ENCODE measurements around the gene SPAG4.

SPAG4 gene

DNA sequence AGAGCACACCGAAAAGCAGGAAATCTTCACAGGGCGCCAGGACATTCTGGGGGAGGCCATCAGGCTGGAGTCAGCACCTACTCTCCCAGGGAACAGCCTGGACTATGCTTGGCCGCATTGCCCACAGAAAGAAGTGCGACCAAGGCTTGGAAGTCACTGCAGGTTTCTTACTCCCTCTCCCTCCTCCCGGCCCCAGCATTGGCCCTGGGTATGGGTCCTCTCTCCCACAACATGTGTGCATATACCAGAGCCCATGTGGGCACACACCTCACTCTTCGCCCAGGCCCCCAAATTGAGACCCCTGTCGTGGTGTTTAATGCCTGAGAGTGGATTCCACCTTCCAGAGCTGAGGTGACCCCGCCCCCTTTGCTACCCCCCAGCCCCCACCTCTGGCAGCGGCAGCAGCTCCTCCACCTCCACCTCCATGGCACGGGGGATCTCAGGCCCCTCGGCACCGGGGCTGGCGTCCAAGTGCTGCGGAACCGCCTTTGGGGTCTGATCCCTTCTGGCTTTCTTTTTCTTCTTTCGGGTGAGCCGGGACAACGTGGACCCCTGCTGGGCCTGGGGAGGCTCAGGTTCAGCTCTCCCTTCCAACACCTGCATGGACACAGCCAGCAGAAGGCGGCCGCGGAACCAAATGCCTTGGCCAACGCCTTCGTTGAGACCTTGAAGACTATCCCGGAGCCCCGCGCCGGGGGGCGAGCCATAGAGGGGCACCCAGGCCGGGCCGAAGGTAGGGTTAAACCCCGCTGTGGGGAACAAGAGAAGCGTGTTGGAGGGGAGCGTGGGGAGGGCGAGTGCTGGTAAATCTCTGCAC, 15.2 kb upstream of the SPAG4 start:
- no peak for DNase-seq

DNA sequence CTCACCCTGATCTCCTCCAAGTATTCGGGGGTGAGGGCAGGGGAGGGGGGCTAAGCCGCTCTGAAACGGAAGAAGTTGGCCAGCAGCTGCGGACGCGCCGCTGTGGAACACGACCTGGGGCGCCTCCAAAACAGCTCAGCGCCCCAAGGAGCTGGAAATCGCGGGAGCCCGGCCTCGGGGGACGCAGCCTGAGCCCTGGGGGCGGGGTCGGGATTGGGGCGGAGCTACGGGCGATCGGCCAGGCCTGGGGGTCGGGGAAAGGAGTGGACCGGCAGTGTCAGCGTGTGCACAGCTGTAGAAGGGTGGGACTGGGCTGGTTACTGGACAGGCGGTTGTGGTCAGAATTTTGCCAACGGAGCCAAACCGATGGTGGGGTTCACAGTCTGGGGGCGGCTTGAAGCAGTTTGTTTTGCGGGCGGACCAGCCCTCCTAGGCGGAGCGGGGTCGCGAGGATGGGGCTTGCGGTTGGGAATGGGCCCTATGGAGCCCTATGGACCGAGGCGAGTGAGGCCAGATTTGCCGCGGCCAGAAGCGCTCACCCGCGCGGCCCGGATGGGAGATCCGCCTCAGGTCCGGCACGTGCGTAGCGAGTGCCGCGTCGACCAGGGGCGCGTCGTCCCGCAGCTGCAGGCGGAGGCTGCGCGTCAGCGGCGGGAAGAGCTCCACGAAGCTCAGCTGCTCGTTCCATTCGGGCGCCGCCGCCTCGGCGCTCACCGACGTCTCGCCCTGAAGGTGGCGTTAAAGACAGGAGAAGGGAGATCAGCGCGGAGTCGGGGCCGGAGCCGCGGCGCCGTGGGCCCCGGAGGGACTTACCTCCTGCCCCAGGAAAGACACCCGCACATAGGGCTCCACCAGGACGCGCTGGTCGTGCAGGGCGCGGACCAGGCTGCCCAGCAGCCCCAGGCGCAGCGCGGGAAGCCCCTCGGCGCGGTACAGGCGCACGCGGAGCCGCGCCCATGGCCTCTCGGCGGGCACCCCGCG, 14.3 kb upstream of the SPAG4 start:
- peak; percentile 45 for DNase-seq

- DNase-seq: no peak
Observed at GRCh38 chr20:35601990-35602389, 13.6 kb upstream of the SPAG4 start.

- no peak for DNase-seq
Observed at GRCh38 chr20:35602851-35603495, 12.7 kb upstream of the SPAG4 start.

- no peak for DNase-seq
Observed at GRCh38 chr20:35603695-35604448, 11.8 kb upstream of the SPAG4 start.

DNA sequence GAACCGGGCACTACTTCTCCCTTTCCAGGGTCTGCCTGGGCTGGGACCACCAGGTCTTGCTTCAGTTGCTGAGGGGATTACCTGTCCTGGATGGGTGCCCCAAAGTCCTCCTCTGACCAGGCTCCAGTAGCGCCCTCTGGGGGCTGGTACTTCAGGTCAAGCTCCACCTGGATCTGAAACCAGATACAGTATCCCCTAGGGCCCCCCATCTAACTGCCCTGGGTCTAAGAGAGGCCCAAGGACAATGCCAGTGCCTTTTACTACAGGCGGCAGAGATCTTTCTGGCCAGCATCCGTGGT, 11.2 kb upstream of the SPAG4 start:
- DNase-seq: no peak

DNA sequence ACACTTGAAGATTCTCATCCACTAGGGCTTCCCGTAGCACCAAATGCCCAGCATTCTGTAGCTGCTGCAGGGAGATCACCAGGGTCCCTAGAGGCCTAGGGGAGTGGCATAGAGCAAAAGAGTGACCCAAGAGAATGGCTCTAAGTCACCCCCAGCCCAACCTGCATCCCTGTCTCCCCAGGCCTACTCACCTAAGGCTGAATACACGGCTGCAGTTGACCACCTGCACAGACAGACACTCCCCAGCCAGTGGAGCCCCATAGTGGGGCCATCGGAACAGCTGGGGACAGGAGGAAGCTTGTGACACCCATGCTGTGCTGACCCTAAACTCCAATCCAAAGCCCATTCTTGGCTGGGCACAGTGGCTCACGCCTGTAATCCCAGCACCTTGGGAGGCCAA, 9.5 kb upstream of the SPAG4 start:
- no peak for DNase-seq

DNA sequence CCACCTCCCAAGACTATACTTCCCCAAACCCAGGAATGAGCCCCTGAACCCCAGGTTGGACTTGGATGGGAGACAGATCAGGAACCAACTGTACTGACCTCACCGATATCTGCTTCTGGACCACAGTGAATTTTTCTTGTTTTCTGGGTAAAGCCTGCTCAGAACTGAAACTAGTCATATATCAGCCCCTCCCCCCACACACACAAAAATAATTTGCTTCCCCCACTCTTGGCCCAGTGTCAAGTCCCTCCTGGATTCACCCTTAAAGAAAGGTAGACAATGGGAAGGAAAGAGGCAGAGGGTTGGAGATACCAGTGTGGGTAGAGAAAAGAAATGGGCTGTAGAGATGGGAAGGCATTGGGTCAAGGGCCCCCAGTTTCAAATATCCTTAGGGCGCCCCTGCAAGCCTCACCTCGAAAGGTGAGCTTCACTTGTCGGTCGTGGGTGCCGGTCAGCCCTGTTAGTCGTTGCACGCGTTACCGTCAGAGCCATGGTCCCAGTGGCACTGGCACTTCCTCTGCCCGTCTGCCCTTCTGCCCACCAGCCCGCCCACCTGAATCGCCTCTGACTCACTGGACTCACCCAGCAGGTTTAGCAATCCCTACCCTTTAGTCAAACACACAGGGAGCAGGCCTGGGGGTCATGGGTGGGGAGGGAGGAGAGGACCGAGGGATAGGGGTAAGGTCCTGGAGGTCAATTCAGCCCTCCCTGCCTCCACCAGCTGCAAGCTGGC, 8.5 kb upstream of the SPAG4 start:
- DNase-seq: no peak

DNA sequence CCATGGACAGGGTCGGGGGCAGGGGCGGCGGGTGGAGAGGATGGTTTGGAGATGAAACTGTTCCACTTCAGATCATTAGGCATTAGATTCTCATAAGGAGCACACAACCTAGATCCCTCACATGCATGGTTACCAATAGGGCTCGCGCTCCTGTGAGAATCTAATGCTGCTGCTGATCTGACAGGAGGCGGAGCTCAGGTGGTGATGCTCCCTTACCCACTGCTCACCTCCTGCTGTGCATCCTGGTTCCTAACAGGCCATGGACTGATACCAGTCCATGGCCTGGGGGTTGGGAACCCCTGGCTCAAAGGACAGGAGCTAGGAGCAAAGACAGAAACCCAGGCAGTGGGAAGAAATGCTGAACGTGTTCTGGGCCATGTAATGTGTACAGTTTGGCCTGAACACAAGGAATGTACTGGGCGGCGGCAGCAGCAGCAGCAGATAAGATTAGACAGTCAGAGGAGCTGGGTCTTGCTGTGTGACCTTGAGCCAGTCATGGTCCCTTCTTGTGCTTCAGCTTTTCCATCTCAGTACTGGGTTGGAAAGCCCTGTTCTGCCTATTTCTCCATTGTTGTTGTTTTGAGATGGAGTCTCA, 4.7 kb upstream of the SPAG4 start:
- DNase-seq: no peak

GRCh38 chr20:35611482-35611881, 4.1 kb upstream of the SPAG4 start:
- DNase-seq: no peak

DNA sequence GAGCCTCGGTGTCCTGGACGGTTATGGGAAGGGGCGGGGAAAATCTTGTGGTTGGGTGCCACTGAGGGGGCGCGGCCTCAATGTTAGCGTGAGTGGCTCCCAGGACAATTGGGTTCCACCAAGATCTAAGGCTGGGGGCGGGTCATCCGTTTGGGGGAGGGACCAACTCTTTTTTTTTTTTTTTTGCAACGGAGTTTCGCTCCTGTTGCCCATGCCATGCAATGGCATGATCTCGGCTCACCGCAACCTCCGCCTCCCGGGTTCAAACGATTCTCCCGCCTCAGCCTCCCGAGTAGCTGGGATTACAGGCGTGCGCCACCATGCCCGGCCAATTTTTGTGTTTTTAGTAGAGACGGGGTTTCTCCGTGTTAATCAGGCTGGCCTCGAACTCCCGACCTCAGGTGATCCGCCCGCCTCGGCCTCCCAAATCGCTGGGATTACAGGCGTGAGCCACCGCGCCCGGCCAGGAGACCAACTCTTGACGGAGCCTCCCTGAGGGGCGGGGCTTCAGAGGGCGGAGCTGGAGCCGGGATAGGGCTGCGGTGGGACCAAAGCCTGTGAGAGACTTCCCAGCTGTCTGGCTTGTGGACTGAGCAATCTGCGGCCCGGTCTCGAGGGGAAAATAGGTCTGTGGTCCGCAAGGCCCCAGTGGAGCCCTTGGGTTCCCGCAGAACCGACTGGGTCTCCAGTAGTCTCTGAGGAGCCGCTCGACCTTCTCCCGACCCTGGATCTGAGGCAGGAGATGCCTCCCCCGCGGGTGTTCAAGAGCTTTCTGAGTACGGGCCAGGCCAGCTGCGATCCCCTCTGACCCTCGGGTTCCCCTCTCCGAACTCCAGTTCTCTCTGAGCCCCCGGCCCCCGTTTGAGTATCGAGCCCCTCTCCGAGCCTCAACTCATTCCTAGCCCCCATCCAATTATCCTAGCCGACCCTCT, 1.1 kb downstream of the SPAG4 start:
- peak; percentile 31 for DNase-seq

DNA sequence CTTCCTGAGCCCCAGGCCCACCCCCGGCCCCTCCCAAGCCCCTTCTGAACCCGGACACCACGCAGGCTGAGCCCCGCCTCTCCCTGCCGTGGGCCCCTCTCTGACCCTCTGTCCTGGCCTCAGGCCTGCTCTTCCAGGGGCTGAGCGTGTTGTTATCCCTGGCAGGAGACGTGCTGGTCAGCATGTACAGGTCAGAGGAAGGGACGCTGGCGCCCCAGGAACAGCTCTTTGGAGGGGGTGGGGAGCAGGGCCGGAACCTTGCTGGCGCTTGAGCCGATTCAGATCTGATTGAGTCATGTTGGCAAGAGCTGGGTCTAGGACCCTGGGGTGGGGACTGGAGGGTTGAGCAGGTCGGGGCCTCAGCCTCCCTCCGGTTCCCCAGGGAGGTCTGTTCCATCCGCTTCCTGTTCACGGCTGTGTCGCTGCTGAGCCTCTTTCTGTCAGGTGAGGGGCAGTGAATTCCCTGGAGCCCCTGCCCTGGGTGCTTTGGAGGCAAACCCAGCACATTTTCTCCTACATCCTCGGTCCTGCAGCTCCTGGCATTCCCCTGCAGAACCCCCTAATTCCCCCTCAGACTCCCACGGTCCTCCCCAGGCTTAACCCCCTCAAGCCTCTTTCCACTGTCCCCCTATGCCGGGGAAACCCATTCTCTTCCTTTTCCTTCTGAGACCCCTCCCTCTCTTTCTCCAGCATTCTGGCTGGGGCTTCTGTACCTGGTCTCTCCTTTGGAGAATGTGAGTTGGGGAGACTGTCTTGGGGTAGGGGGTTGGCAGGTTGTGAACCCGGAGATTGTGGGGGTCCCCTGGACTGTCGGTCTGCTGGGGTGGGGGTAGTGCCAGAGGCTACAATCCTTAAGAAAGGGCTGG, 2.0 kb downstream of the SPAG4 start:
- no peak for DNase-seq

- no peak for DNase-seq
Observed at GRCh38 chr20:35618263-35619131, 2.9 kb downstream of the SPAG4 start.

- DNase-seq: peak; percentile 52
Observed at GRCh38 chr20:35619196-35620095, 3.8 kb downstream of the SPAG4 start.

GRCh38 chr20:35620818-35621559, 5.4 kb downstream of the SPAG4 start:
- DNase-seq: no peak

GRCh38 chr20:35621560-35621946, 5.9 kb downstream of the SPAG4 start:
- no peak for DNase-seq

Data from GDM1 (cell line).